HFFc6 (cell line): ENCODE results near the gene PAAF1. TPM values are rescaled to one million over a fixed set of nuclear protein-coding genes. Genes with fewer than 3 reads are reported as not detected.

Experiments
- DNase-seq: peaks from one replicate; pipeline ENCODE4 v3.0.0-alpha.2; 2018
- H3K27ac Mint-ChIP-seq: 2 replicates; pipeline ENCODE4 v1.8.0; 2020; ENCODE audit warnings: mild to moderate bottlenecking, mixed read lengths
- H3K27me3 Mint-ChIP-seq: 2 replicates; pipeline ENCODE4 v1.8.0; 2021; ENCODE audit warnings: mild to moderate bottlenecking, moderate library complexity, mixed read lengths; ENCODE audit not compliant: insufficient read depth
- H3K36me3 Mint-ChIP-seq: 2 replicates; pipeline ENCODE4 v1.8.0; 2021; ENCODE audit warnings: low read depth, mixed read lengths
- H3K4me1 Mint-ChIP-seq: 2 replicates; pipeline ENCODE4 v1.8.0; 2020; ENCODE audit warnings: low read depth, mixed read lengths
- H3K4me3 Mint-ChIP-seq: 2 replicates; pipeline ENCODE4 v1.8.0; 2020; ENCODE audit warnings: mild to moderate bottlenecking, moderate library complexity, mixed read lengths
- H3K9me3 Mint-ChIP-seq: 2 replicates; pipeline ENCODE4 v1.8.0; 2020; ENCODE audit warnings: mild to moderate bottlenecking, mixed read lengths
- total RNA-seq, 6 experiments: library from RNA; stranded (reverse); fragmentation: NEBNext Ultra II Directional; extraction: Animal tissue kit (Norgen Biotek cat#: 25700); gene quantifications; 2 replicates in 1 of 6; 3 replicates in 5 of 6; pipeline ENCODE4 v1.2.3, GENCODE V29; 2021
- TF ChIP-seq, protein P1 (sequence below): fragments of 200-600 bp; sonication (generic); IDR thresholded peaks from 2 replicates; pipeline ENCODE4 v1.5.0; 2021; ENCODE audit warnings: antibody characterized with exemption, mild to moderate bottlenecking

PAAF1 gene
- total RNA-seq, 6 experiments from 2014 or later, result 19.5 to 23.2 (median 22.4) TPM

DNA sequence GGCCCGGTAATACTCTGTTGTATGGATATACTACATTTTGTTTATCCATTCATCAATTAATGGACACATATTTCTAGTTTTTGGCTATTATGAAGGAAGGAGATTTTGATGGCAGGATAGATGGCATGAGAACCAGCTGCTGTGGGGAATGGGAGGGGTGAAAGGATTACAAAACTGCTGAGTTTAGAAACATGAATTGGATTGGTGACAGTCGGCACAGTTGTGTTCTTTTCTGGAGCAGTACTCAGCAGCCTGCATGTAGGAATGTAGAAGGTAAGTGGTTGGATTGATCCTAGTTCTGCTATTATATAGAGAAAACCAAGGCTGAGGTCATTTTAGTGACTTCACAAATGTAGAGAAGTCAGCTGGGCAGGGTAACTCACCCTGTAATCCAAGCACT, 7.1 kb downstream of the PAAF1 start:
- no peak for DNase-seq
- no peaks in the 10 kb centered on the region for H3K27me3 Mint-ChIP-seq
- H3K27ac Mint-ChIP-seq, result no peak overlapping the region
- TF ChIP-seq, protein P1, sequence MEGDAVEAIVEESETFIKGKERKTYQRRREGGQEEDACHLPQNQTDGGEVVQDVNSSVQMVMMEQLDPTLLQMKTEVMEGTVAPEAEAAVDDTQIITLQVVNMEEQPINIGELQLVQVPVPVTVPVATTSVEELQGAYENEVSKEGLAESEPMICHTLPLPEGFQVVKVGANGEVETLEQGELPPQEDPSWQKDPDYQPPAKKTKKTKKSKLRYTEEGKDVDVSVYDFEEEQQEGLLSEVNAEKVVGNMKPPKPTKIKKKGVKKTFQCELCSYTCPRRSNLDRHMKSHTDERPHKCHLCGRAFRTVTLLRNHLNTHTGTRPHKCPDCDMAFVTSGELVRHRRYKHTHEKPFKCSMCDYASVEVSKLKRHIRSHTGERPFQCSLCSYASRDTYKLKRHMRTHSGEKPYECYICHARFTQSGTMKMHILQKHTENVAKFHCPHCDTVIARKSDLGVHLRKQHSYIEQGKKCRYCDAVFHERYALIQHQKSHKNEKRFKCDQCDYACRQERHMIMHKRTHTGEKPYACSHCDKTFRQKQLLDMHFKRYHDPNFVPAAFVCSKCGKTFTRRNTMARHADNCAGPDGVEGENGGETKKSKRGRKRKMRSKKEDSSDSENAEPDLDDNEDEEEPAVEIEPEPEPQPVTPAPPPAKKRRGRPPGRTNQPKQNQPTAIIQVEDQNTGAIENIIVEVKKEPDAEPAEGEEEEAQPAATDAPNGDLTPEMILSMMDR, result no peak
- H3K4me3 Mint-ChIP-seq, result no peak overlapping the region
- H3K4me1 Mint-ChIP-seq, result peaks cover 1% of the 10 kb centered on the region
- no peaks in the 10 kb centered on the region for H3K36me3 Mint-ChIP-seq
- no peaks in the 10 kb centered on the region for H3K9me3 Mint-ChIP-seq

DNA sequence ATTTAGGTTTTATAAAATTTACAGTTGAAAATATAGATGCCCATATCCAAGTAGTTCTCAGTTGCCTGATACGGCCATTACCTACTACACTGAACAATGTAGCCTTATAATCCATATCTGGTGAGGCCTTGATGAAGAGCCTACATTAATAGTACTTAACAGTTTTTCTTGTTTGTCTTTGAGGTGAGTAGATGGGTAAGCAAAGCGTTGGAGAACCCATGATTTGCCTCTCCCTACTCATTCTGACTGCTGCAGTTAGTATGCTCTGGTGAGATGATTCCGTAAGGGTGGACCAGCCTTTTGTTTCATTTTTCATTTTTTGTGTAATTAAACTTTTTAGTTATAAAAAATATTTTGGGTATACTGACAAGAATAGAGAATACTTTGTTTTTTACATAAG, 11.4 kb downstream of the PAAF1 start:
- Mint-ChIP-seq H3K36me3 (no peaks in the 10 kb centered on the region), H3K27me3 (no peaks in the 10 kb centered on the region), H3K4me3 (no peak overlapping the region), H3K4me1 (peaks cover 7% of the 10 kb centered on the region), H3K27ac (no peak overlapping the region), H3K9me3 (no peaks in the 10 kb centered on the region)
- TF ChIP-seq, protein P1, result no peak
- no peak for DNase-seq

DNA sequence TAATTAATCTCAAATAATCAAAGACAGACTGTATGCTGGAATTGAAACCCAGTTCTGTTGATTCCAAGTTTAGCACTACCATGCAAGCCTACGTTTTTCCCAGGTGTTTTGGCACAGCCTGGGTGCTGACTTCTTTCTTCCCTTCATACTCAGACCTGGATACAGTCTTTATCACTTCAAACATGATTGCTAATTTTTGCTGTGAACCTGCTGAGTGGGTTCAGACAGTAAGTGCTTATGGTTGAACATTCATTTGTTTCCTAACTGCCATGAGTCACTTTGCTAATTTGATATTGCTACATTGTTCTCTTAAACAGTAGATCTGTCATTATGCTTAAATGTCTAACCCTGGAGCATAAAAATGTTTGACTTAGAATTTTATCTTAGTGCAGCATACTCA, 12.2 kb downstream of the PAAF1 start:
- Mint-ChIP-seq H3K27ac (no peak overlapping the region), H3K9me3 (no peaks in the 10 kb centered on the region), H3K27me3 (no peaks in the 10 kb centered on the region), H3K4me1 (peaks cover 7% of the 10 kb centered on the region), H3K4me3 (no peak overlapping the region), H3K36me3 (no peaks in the 10 kb centered on the region)
- TF ChIP-seq, protein P1, result no peak
- no peak for DNase-seq

DNA sequence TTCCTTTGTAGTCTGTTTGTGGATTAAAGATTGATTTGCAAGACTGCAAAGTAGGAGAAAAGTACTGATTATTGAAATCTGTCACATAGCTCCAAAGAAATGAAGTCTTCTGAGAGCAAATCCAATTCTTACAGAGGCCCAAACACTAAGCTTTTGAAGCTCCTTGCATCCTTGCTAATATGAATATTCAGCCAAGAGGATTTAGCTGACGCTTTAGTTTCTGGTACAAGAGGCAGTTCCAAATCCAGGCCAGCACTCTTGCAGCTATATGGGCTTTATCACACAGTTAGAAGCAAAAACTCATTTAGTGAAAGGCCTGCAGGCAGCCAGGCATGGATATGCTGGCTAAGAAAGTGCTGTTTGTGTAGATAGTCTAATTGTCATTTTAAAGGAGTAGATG, 12.7 kb downstream of the PAAF1 start:
- no peaks in the 10 kb centered on the region for H3K27me3 Mint-ChIP-seq
- no peak for DNase-seq
- H3K36me3 Mint-ChIP-seq, result no peaks in the 10 kb centered on the region
- no peak overlapping the region for H3K27ac Mint-ChIP-seq
- no peaks in the 10 kb centered on the region for H3K9me3 Mint-ChIP-seq
- TF ChIP-seq, protein P1, result no peak
- H3K4me3 Mint-ChIP-seq, result no peak overlapping the region
- peaks cover 8% of the 10 kb centered on the region for H3K4me1 Mint-ChIP-seq

DNA sequence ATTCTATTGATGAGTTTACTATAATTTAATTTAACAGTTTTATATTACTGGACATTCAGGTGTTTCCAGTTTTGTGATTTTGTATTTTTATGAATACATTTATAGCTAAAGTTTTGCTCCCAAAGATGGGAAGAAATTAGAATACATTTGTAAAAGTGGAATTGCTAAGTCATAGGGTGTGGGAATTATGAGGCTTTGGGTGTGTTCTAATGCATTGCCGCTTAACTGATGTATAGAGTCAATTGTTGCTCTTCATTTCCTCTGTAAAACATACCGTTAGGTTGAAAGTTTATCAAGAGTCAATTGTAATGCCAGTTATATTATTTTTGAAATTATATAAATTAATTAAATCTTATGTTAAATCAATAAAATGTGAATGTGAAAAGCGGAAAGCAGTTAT, 16.2 kb downstream of the PAAF1 start:
- no peaks in the 10 kb centered on the region for H3K9me3 Mint-ChIP-seq
- no peaks in the 10 kb centered on the region for H3K27me3 Mint-ChIP-seq
- peaks cover 17% of the 10 kb centered on the region for H3K4me1 Mint-ChIP-seq
- no peak overlapping the region for H3K27ac Mint-ChIP-seq
- DNase-seq, result no peak
- no peaks in the 10 kb centered on the region for H3K36me3 Mint-ChIP-seq
- TF ChIP-seq, protein P1, result no peak
- H3K4me3 Mint-ChIP-seq, result no peak overlapping the region
